Measurements from ENCODE around the gene EMSY.
"Not testable (repeated sequence)": the region's sequence is repeated elsewhere in the genome, so short reads cannot be mapped to it uniquely, and the experiment has no call there.

The EMSY gene

DNA sequence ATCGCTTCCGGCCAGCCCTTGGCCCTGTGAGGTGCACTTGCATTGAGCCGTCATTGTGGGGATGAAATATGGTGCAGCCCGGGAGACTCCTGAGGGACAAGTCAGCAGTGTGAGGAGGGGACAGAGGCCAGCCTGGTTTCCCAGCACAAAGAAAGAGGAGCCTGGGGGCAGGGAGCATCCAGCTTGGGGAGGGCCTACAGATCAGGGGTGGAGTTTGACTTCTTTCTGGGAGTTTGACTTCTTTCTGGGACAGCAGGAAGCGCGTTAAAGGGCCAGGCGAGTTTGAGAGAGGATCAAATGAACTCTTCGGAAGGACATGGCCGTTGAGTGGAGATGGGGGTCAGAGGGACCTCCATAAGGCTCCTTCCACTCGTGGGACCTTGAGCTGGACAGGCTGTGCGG is 133.8 kb downstream of the EMSY start:
- Histone ChIP-seq H3K18ac (ENCODE audit: low read depth in 1 of 2, low read length in 2 of 2) (peak overlapping the region; percentile 65 to 72), H3K9me3 (ENCODE audit: control insufficient read depth, low read length) (no peaks in the 10 kb centered on the region), H3K36me3 (ENCODE audit: control insufficient read depth in 1 of 2, insufficient read depth in 2 of 2, low read depth in 1 of 2, low read length in 2 of 2) (no peaks in the 10 kb centered on the region), H2BK12ac (ENCODE audit: low read length in 2 of 2) (peak overlapping the region; percentile 13 to 76), H2AK5ac (ENCODE audit: low read length, severe bottlenecking) (peak overlapping the region; percentile 64), H3K4me2 (ENCODE audit: low read length, poor library complexity, severe bottlenecking) (no peak overlapping the region), H3K27ac (ENCODE audit: low read length, poor library complexity, severe bottlenecking) (peak overlapping the region; percentile 92), H3K4me3 (ENCODE audit: insufficient read depth in 1 of 2, low read depth in 1 of 2, low read length in 2 of 2) (peak overlapping the region in 1 of 2 experiments; percentile 50), H4K8ac (ENCODE audit: low read length) (peak overlapping the region; percentile 89), H3K23ac (ENCODE audit: low read length in 2 of 2) (no peak overlapping the region), H3K79me1 (replicated peaks; ENCODE audit: low read length, poor library complexity, severe bottlenecking) (no peaks in the 10 kb centered on the region), H2BK5ac (ENCODE audit: low read depth, low read length, poor library complexity, severe bottlenecking) (no peak overlapping the region), H2AFZ (ENCODE audit: low read depth, low read length) (peak overlapping the region; percentile 47), H2BK15ac (ENCODE audit: low read depth, poor library complexity, severe bottlenecking) (no peak overlapping the region), H3K27me3 (ENCODE audit: control insufficient read depth in 1 of 2, insufficient read depth in 1 of 2, low read length in 2 of 2) (no peaks in the 10 kb centered on the region), H3K14ac (ENCODE audit: low read length in 2 of 2) (no peak overlapping the region), H2BK120ac (ENCODE audit: low read depth, low read length) (peak overlapping the region; percentile 22), H3K4ac (ENCODE audit: low read depth in 1 of 2, low read length in 2 of 2) (peak overlapping the region in 1 of 2 experiments; percentile 56), H3K4me1 (ENCODE audit: control insufficient read depth, insufficient read depth, low read depth, low read length) (peaks cover 29% of the 10 kb centered on the region), H3K9ac (ENCODE audit: low read length) (peak overlapping the region; percentile 81), H4K91ac (ENCODE audit: low read length) (peak overlapping the region; percentile 79)
- peak; percentile 84 for DNase-seq
- 48% methylated on average over 11 of the region's 11 CpGs for WGBS

DNA sequence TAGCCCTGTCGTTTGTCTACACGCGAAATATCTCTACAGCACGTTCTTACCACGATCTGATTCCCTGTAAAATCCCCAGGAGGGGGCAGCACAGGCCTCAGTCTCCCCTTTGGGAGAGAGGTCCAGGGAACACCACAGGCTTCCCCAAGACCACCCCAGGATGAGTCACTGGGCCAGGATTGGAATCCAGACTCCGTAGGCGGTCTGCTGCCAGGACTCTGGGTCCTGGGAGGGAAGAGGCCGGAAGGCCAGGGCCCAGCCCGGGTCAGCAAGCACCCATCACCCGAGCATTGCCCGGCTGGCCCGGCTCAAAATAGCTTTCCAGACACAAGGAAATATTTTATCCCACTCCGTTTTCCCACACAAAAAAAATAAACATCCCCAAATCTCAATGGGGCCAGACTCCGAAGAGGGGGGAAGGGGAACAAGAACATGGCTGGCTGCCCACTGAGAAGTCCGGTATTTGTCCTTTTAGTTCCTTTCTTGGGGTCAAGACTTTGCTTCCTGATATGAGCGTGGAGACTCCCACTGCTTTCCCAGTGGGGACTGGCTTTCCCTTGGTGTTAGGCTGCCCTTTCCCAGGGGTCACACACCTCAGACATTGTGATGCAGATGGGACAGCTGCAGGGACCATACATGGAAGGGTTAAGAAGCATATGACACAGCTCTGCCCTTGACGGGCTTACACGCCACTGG is 134.4 kb downstream of the EMSY start:
- Histone ChIP-seq H3K27ac (ENCODE audit: low read length, poor library complexity, severe bottlenecking) (peak overlapping the region; percentile 92), H4K8ac (ENCODE audit: low read length) (peak overlapping the region; percentile 89), H3K4me2 (ENCODE audit: low read length, poor library complexity, severe bottlenecking) (no peak overlapping the region), H3K79me1 (replicated peaks; ENCODE audit: low read length, poor library complexity, severe bottlenecking) (no peaks in the 10 kb centered on the region), H2BK15ac (ENCODE audit: low read depth, poor library complexity, severe bottlenecking) (no peak overlapping the region), H2BK5ac (ENCODE audit: low read depth, low read length, poor library complexity, severe bottlenecking) (no peak overlapping the region), H3K18ac (ENCODE audit: low read depth in 1 of 2, low read length in 2 of 2) (peak overlapping the region; percentile 75 to 81), H2BK12ac (ENCODE audit: low read length in 2 of 2) (peak overlapping the region; percentile 80 to 95), H2AFZ (ENCODE audit: low read depth, low read length) (peak overlapping the region; percentile 47), H3K4me3 (ENCODE audit: insufficient read depth in 1 of 2, low read depth in 1 of 2, low read length in 2 of 2) (peak overlapping the region in 1 of 2 experiments; percentile 50), H3K36me3 (ENCODE audit: control insufficient read depth in 1 of 2, insufficient read depth in 2 of 2, low read depth in 1 of 2, low read length in 2 of 2) (no peaks in the 10 kb centered on the region), H3K27me3 (ENCODE audit: control insufficient read depth in 1 of 2, insufficient read depth in 1 of 2, low read length in 2 of 2) (no peaks in the 10 kb centered on the region), H3K14ac (ENCODE audit: low read length in 2 of 2) (peak overlapping the region in 1 of 2 experiments; percentile 35), H4K91ac (ENCODE audit: low read length) (peak overlapping the region; percentile 79), H2AK5ac (ENCODE audit: low read length, severe bottlenecking) (peak overlapping the region; percentile 93), H3K4me1 (ENCODE audit: control insufficient read depth, insufficient read depth, low read depth, low read length) (peaks cover 29% of the 10 kb centered on the region), H3K23ac (ENCODE audit: low read length in 2 of 2) (no peak overlapping the region), H3K9ac (ENCODE audit: low read length) (peak overlapping the region; percentile 81), H3K4ac (ENCODE audit: low read depth in 1 of 2, low read length in 2 of 2) (peak overlapping the region; percentile 10 to 74), H3K9me3 (ENCODE audit: control insufficient read depth, low read length) (no peaks in the 10 kb centered on the region), H2BK120ac (ENCODE audit: low read depth, low read length) (peak overlapping the region; percentile 22)
- WGBS: 64% methylated on average over 18 of the region's 18 CpGs
- DNase-seq: peak; percentile 81

DNA sequence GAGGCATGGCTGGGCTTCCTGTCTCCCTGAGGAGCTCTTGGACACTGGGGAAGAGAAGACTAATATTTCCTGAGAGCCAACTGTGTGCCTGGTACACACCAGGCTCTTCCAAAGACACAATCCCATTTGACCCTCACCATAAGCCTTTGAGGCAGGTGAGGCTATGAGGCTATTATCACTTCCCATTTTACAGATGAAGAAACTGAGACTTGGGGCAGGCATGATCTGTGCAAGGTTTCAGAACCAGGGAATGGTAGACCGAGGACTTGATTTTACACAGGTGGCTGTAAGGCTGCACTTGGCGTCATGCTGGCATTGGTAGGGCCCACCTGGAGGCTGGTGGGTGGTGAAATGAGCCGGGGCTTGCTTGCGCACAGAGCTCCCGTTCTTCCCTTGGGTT is 134.9 kb downstream of the EMSY start:
- no peak overlapping the region for H3K4me3 ChIP-seq (ENCODE audit: insufficient read depth in 1 of 2, low read depth in 1 of 2, low read length in 2 of 2)
- peak overlapping the region; percentile 57 to 74 for H3K4ac ChIP-seq (ENCODE audit: low read depth in 1 of 2, low read length in 2 of 2)
- H2AFZ ChIP-seq (ENCODE audit: low read depth, low read length): no peak overlapping the region
- no peak overlapping the region for H2BK15ac ChIP-seq (ENCODE audit: low read depth, poor library complexity, severe bottlenecking)
- no peak for DNase-seq
- peaks cover 26% of the 10 kb centered on the region for H3K4me1 ChIP-seq (ENCODE audit: control insufficient read depth, insufficient read depth, low read depth, low read length)
- no peaks in the 10 kb centered on the region for H3K79me1 ChIP-seq (replicated peaks; ENCODE audit: low read length, poor library complexity, severe bottlenecking)
- peak overlapping the region; percentile 75 to 81 for H3K18ac ChIP-seq (ENCODE audit: low read depth in 1 of 2, low read length in 2 of 2)
- H2BK5ac ChIP-seq (ENCODE audit: low read depth, low read length, poor library complexity, severe bottlenecking): no peak overlapping the region
- H4K8ac ChIP-seq (ENCODE audit: low read length): peak overlapping the region; percentile 59
- no peaks in the 10 kb centered on the region for H3K9me3 ChIP-seq (ENCODE audit: control insufficient read depth, low read length)
- H4K91ac ChIP-seq (ENCODE audit: low read length): peak overlapping the region; percentile 55
- no peak overlapping the region for H3K4me2 ChIP-seq (ENCODE audit: low read length, poor library complexity, severe bottlenecking)
- peak overlapping the region; percentile 81 for H3K9ac ChIP-seq (ENCODE audit: low read length)
- H3K27ac ChIP-seq (ENCODE audit: low read length, poor library complexity, severe bottlenecking): peak overlapping the region; percentile 92
- H3K14ac ChIP-seq (ENCODE audit: low read length in 2 of 2): peak overlapping the region in 1 of 2 experiments; percentile 49
- H3K27me3 ChIP-seq (ENCODE audit: control insufficient read depth in 1 of 2, insufficient read depth in 1 of 2, low read length in 2 of 2): no peaks in the 10 kb centered on the region
- H2BK12ac ChIP-seq (ENCODE audit: low read length in 2 of 2): peak overlapping the region; percentile 80 to 95
- H2BK120ac ChIP-seq (ENCODE audit: low read depth, low read length): no peak overlapping the region
- 89% methylated on average over 5 of the region's 5 CpGs for WGBS
- peak overlapping the region; percentile 93 for H2AK5ac ChIP-seq (ENCODE audit: low read length, severe bottlenecking)
- H3K36me3 ChIP-seq (ENCODE audit: control insufficient read depth in 1 of 2, insufficient read depth in 2 of 2, low read depth in 1 of 2, low read length in 2 of 2): no peaks in the 10 kb centered on the region
- peak overlapping the region in 1 of 2 experiments; percentile 46 for H3K23ac ChIP-seq (ENCODE audit: low read length in 2 of 2)

DNA sequence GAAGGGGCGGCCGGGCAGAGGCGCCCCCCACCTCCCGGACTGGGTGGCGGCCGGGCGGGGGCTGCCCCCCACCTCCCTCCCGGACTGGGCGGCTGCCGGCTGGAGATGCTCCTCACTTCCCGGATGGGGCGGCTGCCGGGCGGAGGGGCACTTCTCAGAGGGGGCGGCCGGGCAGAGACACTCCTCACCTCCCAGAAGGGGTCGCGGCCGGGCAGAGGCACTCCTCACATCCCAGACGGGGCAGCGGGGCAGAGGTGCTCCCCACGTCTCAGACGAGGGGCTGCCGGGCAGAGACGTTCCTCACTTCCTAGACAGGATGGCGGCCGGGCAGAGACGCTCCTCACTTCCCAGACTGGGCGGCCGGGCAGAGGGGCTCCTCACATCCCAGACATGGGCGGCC is 137.7 kb downstream of the EMSY start:
- H4K91ac ChIP-seq (ENCODE audit: low read length); H3K36me3 ChIP-seq (ENCODE audit: control insufficient read depth in 1 of 2, insufficient read depth in 2 of 2, low read depth in 1 of 2, low read length in 2 of 2); H3K18ac ChIP-seq (ENCODE audit: low read depth in 1 of 2, low read length in 2 of 2); H2AK5ac ChIP-seq (ENCODE audit: low read length, severe bottlenecking); H3K4me3 ChIP-seq (ENCODE audit: insufficient read depth in 1 of 2, low read depth in 1 of 2, low read length in 2 of 2); H3K9ac ChIP-seq (ENCODE audit: low read length); DNase-seq; H2BK120ac ChIP-seq (ENCODE audit: low read depth, low read length); H3K23ac ChIP-seq (ENCODE audit: low read length in 2 of 2); H3K9me3 ChIP-seq (ENCODE audit: control insufficient read depth, low read length); H3K4me2 ChIP-seq (ENCODE audit: low read length, poor library complexity, severe bottlenecking); H3K27me3 ChIP-seq (ENCODE audit: control insufficient read depth in 1 of 2, insufficient read depth in 1 of 2, low read length in 2 of 2); H3K27ac ChIP-seq (ENCODE audit: low read length, poor library complexity, severe bottlenecking); H3K4ac ChIP-seq (ENCODE audit: low read depth in 1 of 2, low read length in 2 of 2); H2BK5ac ChIP-seq (ENCODE audit: low read depth, low read length, poor library complexity, severe bottlenecking); H2AFZ ChIP-seq (ENCODE audit: low read depth, low read length); H3K14ac ChIP-seq (ENCODE audit: low read length in 2 of 2); H3K79me1 ChIP-seq (replicated peaks; ENCODE audit: low read length, poor library complexity, severe bottlenecking); H2BK12ac ChIP-seq (ENCODE audit: low read length in 2 of 2); H4K8ac ChIP-seq (ENCODE audit: low read length); H2BK15ac ChIP-seq (ENCODE audit: low read depth, poor library complexity, severe bottlenecking): not testable (repeated sequence)
- WGBS: 96% methylated on average over 27 of the region's 31 CpGs
- H3K4me1 ChIP-seq (ENCODE audit: control insufficient read depth, insufficient read depth, low read depth, low read length): peaks cover 21% of the 10 kb centered on the region
